NCI-H82 treated with DMSO at 0.1 percent for 48 hours (cell line): ENCODE results near the gene WDR70.
"Not testable (repeated sequence)": the region's sequence is repeated elsewhere in the genome, so short reads cannot be mapped to it uniquely, and the experiment has no call there.

Experiments used
- DNase-seq: peaks from one replicate; lab custom pipeline; 2025; ENCODE audit not compliant: unreplicated experiment; lab: John Stamatoyannopoulos, UW

WDR70 gene

DNA sequence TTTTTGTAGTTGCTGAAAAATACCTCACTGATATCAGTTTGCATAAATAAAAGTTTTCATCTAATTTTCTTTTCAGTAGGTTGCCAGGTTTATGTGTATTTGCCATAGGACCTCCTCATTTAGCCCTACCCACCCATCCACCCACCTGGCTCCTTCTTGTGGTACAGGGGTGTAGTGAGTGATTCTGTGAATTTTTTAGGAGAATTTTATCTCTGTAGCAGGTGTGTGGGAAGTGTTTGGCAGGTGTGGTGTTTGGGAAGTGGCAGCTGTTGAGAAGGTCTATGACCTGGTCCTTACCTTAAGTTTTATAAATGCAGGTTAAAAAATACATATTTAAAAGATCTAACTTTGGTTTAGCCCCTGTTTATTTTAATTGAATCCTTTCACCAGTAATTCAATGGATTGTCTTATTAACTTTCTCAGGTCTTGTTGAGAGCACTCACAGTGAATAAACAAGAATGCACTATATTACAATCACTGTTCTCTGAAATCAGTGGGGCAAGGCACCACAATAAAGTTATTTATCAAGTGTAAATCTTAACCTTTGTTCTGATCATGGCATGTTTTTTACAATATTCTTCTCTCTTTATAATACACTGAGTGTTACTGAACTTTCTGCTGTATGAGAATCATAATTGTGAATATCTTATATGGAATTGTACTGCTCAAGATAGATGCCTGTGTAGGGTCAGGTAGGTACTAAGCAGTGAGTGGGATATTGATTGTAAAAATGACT lies 189.1 kb downstream of the WDR70 start:
- no peak for DNase-seq

DNA sequence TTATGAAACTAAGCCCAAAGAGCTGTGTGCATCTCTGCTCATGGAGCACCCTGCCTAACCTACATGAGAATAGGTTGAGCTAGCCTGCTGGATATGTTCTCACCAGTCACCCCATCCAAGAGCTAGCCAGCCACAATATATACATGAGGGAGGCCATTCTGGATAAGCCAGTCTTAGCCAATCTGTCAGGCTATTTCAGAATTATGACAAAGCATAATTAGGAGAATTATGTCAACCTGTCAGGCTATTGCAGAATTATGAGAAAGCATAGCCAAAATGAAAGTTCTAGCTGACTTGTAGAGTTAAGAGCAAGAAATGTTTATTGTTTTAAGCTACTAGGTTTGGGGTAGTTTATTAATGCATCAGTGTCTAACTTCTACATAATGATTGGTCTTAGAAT lies 189.8 kb downstream of the WDR70 start:
- no peak for DNase-seq

DNA sequence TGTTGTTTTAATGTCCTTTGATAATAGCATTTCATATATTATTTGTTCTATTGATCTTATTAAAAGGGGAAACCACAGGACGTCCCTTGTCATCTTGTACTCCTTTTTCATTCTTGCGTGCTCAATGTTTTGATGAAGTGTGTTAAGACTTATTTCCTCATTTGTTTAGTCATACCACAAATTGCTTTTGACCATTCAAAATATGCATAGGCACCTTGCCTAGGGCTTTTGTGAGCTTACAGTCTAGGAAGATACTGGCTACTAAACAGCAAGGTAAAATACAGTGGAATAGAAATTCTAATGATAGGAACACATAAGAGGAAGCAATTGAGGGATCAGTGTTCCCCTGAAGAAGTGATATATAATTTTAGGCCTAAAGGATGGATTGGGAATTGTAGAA lies 190.3 kb downstream of the WDR70 start:
- no peak for DNase-seq

DNA sequence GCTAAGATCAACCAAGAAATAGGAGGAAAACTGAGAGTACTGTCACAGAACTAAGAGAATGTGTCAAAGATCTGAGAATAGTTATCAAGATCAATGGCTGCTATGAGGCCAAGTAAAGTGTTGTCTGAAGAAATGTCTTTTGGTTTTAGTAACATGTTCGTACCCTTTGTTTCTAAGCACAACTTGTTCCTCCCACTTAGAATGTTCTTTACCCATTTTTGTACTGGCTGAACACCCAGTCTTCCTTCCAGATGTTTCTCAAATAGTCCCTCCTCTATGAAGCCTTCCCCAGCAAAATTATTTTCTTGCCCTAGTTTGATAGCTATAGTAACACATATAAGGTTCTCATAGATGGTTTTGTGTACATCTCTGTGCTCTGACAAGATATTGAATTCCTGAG lies 191.5 kb downstream of the WDR70 start:
- no peak for DNase-seq

DNA sequence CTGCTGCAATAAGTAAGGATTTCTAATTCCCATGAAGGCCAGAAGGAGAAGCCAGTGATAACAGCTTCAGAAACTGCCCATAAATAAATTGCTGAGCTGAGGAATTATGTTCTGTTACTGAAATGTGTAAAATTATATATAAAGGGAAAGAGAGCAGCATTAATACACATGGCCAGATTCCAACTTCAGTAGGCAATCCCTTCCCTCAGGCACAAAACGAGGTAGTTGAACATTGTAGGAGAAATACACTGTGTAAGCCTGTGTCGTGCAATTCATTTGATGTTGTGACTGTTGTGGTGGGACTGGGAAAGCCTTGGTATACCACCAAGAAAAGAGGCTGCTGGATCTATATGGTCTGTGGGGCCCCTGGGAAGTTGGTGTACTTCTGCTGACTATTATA lies 192.9 kb downstream of the WDR70 start:
- no peak for DNase-seq

DNA sequence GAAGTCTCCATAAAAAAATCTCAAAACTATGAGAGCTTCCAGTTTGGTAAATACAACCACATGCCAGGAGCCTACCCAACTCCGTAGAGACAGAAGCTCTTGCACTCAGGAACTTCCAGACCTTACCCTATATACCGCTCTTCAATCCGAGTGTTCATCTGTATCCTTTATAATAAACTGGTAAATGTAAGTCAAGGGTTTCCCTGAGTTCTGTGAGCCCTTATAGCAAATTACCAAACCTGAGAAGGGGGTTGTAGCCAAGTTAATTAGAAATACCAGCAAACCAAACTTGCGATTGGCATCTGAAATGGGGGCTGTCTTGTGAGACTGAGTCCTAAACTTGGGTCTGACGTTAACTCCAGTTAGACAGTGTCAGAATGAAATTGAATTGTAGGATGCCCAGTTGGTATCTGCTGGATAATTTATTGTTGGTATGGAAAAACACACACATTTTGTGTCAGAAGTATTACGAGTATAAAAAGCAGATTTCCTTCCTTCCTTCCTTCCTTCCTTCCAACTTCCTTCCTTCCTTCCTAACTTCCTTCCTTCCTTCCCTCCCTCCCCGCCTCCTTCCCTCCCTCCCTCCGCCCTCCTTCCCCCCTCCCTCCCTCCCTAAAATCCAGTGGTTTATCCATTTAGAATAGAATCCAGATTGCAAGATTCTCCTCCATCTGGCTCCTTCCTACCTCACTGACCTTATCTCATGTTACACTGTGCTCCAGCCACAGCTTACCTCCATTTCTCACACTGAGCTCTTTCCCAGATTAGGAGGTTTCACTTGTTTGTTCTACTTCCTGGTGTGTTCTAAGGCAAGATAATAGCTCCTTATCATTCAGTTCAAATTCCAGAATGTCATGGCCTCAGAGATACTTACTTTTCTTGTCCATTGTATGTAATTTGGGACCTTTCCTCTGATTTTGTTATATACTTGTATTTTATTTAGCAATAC lies 196.7 kb downstream of the WDR70 start:
- peak; percentile 75 for DNase-seq

DNA sequence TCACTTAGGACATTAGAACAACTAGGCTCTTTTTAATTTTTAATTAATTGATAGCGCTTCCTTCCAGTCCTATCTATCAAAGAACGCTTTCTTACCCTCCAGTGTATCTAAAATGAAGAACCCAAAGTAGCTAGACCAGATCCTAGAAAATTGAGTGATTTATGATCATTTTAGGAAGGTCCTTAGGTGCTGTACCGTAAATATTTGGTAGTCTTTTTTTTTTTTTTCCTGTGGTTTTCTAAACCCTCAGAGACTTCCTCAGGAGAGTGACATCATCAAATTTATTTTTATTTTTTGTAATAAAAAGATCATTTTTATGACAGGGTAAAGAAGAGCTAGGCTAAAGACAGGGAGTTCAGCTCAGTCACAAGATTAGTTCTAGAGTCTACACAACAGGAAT lies 197.4 kb downstream of the WDR70 start:
- DNase-seq, result no peak

DNA sequence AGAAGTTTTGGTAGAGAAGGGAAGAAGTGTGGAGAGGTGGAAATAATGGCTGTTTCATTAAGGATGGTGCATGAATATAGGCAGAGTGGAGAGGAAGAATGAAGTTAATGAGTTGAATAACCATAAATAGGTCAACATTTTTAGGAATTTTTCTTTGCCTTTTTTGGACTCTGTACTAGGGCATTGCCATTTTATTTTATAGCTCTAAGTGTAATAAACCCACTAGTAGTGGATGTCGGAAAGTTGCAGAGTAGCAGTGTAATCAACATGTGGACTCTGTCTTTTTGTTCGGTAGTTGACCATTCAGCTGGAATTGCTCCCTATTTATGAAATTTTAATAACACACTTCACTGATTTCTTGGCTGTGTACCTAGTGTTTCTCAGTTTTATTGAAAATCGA lies 199.1 kb downstream of the WDR70 start:
- no peak for DNase-seq

DNA sequence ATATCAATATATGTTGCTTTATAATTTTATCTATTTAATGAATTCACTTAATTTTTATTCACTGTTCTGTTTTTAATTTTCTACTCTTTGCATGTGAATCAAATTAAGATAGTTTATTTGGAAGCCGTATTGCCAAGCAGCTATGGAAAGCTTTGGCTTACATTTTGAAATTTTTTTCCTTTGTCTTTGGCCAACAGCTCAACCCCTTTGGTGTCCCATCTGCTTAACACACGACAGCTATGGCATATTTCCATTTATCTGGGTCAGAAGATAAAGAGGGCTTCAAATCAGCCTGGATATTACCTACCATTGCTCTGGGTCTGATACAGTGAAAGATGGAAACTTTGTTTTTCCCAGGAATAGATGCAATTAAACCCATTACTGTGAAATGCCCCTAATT lies 201.0 kb downstream of the WDR70 start:
- no peak for DNase-seq

DNA sequence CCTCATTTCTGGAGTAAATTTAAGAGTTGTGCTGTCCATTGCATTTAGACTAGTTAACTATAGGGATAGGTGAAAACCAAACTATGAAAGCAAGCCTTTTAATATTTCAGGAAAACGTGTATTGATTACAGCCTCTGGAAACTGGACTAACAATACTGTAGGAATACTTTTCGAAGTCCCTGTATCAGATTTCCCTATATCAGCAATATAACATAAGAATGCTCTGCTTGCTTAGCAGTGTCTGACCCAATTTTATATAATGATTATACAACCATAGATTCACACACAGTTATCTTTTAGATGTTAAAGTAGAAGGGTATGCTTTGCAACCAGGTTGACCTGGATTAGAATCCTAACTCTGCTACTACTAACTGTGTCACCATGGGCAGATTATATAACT lies 203.1 kb downstream of the WDR70 start:
- DNase-seq, result no peak

DNA sequence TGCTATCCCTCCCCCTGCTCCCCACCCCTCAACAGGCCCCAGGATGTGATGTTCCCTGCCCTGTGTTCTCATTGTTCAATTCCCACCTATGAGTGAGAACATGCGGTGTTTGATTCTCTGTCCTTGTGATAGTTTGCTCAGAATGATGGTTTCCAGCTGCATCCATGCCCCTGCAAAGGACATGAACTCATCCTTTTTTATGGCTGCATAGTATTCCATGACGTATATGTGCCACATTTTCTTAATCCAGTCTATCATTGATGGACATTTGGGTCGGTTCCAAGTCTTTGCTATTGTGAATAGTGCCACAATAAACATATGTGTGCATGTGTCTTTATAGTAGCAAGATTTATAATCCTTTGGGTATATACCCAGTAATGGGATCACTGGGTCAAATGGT lies 214.2 kb downstream of the WDR70 start:
- not testable (repeated sequence) for DNase-seq

DNA sequence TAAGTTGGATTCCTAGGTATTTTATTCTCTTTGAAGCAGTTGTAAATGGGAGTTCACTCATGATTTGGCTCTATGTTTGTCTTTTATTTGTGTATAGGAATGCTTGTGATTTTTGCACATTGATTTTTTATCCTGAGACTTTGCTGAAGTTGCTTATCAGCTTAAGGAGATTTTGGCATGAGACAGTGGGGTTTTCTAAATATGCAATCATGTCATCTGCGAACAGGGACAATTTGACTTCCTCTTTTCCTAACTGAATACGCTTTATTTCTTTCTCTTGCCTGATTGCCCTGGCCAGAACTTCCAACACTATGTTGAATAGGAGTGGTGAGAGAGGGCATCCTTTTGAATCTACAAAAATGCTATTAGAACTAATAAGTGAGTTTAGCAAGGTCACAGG lies 215.7 kb downstream of the WDR70 start:
- DNase-seq, result not testable (repeated sequence)

DNA sequence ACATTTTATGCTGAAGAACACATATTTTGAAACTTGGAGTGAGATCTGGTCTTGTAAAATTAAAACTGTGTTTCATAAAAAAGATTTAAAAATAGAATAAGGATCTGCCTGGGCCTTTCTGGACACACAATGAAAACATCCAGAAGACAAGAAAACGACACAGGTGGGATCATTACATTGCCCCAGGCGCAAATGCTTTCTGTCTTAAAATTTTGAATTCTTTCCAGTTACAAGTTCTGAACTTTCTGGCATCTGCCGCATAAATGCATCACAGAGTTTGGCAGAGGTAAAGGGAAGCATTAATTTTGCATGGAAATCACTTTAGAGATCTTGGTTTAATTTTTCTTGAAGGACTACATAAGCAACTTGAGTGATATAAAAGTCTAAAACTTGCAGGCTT lies 219.6 kb downstream of the WDR70 start:
- DNase-seq, result no peak

DNA sequence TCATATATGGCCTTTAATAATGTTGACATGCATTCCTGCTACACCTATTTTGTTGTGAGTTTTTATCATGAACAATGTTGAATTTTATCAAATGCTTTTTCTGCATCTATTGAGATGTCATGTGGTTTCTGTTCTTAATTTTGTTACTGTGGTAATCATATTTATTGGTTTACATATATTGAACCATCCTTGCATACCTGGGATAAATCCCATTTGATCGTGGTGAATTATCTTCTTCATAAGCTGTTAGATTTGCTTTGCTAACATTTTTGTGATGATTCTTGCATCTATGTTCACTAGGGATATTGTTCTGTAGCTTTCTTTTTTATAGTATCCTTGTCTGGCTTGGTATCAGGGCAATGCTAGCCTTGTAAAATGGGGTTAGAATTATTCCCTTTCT lies 222.0 kb downstream of the WDR70 start:
- no peak for DNase-seq

DNA sequence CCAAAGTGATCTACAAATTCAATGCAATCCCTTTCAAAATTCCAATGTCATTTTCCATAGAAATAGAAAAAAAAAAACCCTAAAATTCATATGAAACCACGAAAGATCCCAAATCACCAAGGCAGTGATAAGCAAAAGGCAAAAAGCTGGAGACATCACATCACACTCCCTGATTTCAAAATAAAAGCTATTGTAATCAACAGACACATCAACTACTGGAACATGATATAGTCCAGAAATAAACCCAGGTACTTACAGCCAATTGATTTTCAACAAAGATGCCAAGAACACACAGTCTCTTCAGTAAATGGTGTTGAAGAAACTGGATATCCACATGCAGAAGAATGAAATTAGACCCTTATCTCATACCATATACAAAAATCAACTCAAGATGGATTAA lies 224.0 kb downstream of the WDR70 start:
- no peak for DNase-seq

DNA sequence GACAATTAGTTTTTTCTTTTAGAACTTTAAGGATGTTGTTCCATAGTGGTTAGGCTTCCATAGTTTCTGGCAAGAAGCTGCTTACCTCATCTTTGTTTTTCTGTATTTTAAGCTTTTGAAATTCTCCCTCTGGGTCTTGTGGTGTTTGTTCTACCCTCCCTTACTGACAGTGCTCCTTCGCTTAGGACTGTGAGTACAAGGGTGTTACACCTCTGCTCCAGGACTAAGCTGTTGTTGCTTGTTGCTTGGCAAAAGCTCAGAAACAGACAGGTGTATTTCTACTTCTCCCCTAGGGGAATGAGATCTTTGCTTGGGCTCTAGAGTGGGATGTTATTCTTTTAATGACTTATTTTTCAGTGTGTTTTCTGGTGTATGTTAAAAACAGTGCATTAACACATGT lies 225.2 kb downstream of the WDR70 start:
- DNase-seq, result no peak

DNA sequence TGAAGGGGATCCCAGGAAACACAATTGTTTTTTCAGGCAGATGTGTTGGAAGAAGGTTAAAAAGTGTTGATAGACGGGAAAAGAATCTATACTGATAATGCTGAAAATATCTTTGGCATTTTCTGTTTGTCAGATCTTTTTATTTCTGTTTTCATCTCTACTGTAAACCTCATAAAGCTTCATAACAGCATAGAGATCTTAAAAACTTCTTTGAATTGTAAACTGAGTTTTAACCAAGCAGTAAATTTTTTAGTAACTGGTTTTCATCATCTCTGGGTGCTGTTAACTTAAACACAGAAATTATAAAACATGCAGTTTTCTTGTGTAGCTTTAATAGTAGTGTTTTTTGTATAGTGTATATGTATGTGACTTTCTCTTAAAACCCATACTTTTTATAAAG lies 227.0 kb downstream of the WDR70 start:
- no peak for DNase-seq

DNA sequence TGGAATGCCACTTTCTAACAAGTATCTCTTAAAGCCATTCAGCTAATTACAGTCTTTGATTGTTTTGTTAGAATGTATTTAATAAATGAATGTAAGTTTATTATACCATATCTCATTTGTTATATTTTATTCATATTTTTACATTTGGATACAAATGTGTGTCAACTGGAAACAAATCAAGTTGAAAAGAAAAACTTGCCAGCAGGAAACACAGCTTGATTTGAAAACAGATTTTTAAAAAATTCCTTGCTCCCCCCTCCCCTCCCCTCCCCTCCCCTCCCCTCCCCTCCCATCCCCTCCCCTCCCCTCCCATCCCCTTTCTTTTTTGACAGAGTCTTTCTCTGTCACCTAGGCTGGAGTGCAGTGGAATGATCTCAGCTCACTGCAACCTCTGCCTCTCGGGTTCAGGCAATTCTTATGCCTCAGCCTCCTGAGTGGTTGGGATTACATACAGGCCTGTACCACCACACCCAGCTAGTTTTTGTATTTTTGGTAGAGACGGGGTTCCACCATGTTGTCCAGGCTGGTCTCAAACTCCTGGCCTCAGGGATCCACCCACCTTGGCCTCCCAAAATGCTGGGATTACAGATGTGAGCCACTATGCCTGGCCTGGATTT lies 227.6 kb downstream of the WDR70 start:
- no peak for DNase-seq

DNA sequence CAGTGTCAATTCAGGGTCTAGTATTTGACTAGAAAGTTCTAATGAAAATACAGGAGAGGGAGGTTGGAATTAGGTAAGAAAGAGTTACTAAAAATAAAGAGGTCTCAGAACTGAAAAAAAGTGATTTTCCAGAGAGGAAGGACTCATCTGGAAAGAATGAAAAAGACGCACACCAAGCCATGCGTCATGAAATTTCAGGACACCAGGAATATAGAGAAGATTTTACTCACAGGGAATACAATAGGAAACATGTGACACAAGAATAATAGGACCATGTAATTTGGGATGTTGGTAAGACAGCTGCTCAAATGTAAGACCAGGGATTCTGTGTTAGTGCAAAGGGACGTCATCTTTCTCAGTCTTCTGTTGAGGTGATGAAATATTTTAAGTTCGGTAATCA lies 236.1 kb downstream of the WDR70 start:
- no peak for DNase-seq

DNA sequence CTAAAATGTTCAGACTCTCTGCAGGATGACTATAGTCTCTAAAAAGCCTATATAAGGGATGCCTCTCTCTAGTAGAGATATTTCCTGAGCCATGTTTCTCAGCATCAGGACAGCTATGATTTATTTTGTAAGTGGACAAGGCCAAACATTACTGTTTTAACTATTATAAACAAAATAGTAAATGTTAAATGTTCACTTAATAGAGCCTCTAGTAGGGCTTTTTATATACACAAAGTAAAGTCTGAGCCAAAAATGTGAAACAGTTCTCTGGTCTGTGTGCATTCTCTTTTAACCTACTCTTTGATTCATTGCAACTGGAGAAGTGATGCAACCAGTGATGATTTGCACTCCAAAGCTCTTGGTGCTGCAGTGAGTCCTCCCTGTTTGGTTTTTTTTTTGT lies 240.2 kb downstream of the WDR70 start:
- DNase-seq, result no peak

DNA sequence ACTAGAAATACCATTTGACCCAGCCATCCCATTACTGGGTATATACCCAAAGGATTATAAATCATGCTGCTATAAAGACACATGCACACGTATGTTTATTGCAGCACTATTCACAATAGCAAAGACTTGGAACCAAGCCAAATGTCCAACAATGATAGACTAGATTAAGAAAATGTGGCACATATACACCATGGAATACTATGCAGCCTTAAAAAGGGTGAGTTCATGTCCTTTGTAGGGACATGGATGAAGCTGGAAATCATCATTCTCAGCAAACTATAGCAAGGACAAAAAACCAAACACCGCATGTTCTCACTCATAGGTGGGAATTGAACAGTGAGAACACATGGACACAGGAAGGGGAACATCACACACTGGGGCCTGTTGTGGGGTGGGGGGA lies 243.2 kb downstream of the WDR70 start:
- not testable (repeated sequence) for DNase-seq

DNA sequence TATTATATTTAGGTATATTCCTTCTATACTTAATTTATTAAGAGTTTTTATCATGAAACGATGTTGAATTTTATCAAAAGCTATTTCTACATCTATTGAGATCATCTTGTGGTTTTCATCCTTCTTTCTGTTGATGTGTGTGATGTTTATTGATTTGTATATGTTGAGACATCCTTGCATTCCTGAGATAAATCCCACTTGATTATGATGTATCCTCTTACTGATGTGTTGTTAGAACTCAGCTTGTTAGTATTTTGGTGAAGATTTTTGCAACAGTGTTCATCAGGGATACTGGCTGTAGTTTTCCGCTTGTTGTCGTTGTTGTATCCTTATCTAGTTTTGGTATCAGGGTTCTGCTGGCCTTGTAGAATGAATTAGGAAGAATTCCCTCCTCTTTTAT lies 247.1 kb downstream of the WDR70 start:
- no peak for DNase-seq
